RWPE1 (cell line): Measurements from ENCODE around the gene MAP4.

Source experiments
- CTCF ChIA-PET: fragments of 350-600 bp; sonication (Branson Sonifier 250); formaldehyde crosslinking; extraction: SDS; loops from one replicate; lab custom pipeline; 2021; lab: Yijun Ruan, JAX
- POLR2A ChIA-PET: fragments of 400-600 bp; formaldehyde crosslinking; extraction: SDS; loops from one replicate; lab custom pipeline; 2020; ENCODE audit warnings: antibody characterized with exemption; ENCODE audit not compliant: low non-redundant PET; lab: Yijun Ruan, JAX
- DNase-seq: peaks from one replicate; pipeline ENCODE4 v3.0.0; 2012; ENCODE audit warnings: low spot score
- H3K27ac ChIP-seq: fragments of 450-650 bp; 2 replicates; pipeline ENCODE4 v1.5.1; 2017
- CTCF ChIP-seq: fragments of 450-650 bp; conservative IDR thresholded peaks from 2 replicates; pipeline ENCODE4 v1.5.1; 2017; ENCODE audit warnings: low read depth, mild to moderate bottlenecking

MAP4 gene

GRCh38 chr3:47930979-47931378, 85.2 kb downstream of the MAP4 start:
- CTCF ChIA-PET = no interaction called here
- POLR2A ChIA-PET = no interaction called here
- no peak for TF ChIP-seq CTCF
- H3K27ac ChIP-seq = no peak overlapping the region
- no peak for DNase-seq

- ChIA-PET POLR2A (no interaction called here), CTCF (no interaction called here)
- no peak overlapping the region for H3K27ac ChIP-seq
- no peak for DNase-seq
- TF ChIP-seq CTCF = no peak
Measured at GRCh38 chr3:47916696-47917095, 99.5 kb downstream of the MAP4 start.

DNA sequence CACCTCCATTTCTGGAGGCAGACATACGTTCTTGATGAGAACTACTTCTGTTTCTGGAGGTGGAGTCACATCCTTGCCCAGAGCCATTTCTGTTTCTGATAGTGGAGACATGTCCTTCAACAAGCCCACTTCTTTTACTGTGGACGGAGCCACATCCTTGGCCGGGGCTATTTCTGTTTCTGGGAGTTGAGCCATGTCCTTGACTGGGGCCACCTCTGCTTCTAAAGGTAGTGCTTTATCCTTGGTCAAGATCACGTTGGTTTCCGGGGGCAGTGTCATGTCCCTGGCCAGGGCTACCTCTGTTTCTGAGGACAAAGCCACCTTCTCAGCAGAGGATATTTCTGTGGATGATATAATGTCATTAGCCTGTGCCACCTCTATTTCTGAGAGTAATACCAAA, 100.0 kb downstream of the MAP4 start:
- DNase-seq = no peak
- CTCF ChIA-PET = no interaction called here
- POLR2A ChIA-PET = no interaction called here
- TF ChIP-seq CTCF = no peak
- H3K27ac ChIP-seq = no peak overlapping the region

- CTCF ChIA-PET = no interaction called here
- POLR2A ChIA-PET = no interaction called here
- no peak for TF ChIP-seq CTCF
Measured at GRCh38 chr3:47912006-47912504, 104.2 kb downstream of the MAP4 start.

DNA sequence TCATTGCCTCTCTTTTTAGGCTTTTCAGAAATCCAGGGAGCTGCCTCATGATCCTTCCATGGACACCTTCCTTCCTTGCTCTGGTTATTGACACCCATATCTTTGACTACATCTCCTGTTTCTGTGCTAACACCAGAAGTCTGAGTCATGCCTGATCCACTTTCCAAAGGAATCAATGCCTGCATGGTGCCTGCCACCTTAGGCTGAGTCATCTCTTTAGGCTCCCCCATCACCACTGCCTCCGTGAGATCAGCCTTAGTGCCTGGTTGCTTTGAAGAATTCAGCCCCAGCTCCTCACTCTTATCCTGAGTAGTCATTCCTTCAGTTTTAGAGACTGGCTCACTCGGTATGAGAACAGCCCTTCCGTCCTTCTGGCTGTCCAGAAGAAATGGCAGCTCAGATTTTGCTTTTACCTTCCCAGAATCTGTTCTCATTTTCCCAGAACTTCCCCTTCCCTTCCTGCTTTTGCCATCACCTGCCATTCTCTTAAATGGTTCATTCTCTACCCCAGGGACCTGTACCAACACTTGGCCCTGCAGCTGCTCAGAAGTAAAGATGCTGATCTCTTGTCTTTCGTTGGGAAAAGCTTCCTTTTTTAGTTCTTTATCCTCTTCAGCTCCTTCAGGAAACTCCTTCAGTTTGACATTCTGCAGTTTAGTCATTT, 105.3 kb downstream of the MAP4 start:
- CTCF ChIA-PET = interaction anchor here (0.6 kb wide), 1 partner anchor 34 kb away, joined by 5 read pairs; no protein-coding TSS in a partner anchor
- peak; percentile 63 for DNase-seq
- POLR2A ChIA-PET = no interaction called here
- H3K27ac ChIP-seq = no peak overlapping the region
- no peak for TF ChIP-seq CTCF

More at GRCh38 chr3:47912006-47912504, 104.2 kb downstream of the MAP4 start:
- no peak for DNase-seq
- H3K27ac ChIP-seq = no peak overlapping the region

DNA sequence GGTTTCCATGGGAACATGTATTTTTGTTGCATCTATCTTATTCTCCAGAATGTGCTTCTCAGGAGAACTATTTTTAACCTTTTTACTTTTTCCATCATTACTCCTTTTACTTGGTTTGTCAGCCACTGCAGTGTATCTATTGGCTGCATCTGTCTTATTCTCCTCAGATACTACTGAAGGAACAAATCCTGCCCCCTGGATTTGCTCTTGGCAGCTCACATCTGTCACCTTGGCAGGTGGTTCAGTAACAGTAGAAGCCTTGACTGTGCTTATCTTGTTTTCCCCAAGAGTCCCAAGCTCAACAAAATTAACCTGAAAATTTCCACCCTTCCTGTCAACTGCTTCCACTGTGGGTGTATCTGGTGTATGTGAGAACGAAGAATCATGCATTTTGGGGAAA, 106.0 kb downstream of the MAP4 start:
- POLR2A ChIA-PET = no interaction called here

More for the DNA sequence above, 106.0 kb downstream of the MAP4 start:
- H3K27ac ChIP-seq = no peak overlapping the region
- TF ChIP-seq CTCF = no peak
- CTCF ChIA-PET = no interaction called here
- no peak for DNase-seq
